Neural cell (in vitro differentiated cells): ENCODE measurements around the gene C17orf113. TPM values are rescaled to one million over a fixed set of nuclear protein-coding genes. Genes with fewer than 3 reads are reported as not detected.

Experiments
- H2AFZ ChIP-seq: fragments of 200-600, 300-800 bp; sonication (generic), shearing (Covaris generic); 2 replicates; pipeline ENCODE4 v1.6.0; 2014; ENCODE audit warnings: low read depth, mild to moderate bottlenecking, antibody characterized with exemption, low read length, moderate library complexity
- H3F3A ChIP-seq: fragments of 200-600 bp; shearing (Covaris generic); 2 replicates; pipeline ENCODE4 v1.6.1; 2016; ENCODE audit warnings: mild to moderate bottlenecking, moderate library complexity, mixed read lengths, antibody characterized with exemption, low read length; ENCODE audit not compliant: insufficient read depth, poor library complexity, severe bottlenecking
- H3K27ac ChIP-seq: fragments of 200-600, 300-800 bp; sonication (generic), shearing (Covaris generic); 2 replicates; pipeline ENCODE4 v1.5.1; 2014; ENCODE audit warnings: mild to moderate bottlenecking, low read length, moderate library complexity
- H3K27me3 ChIP-seq: fragments of 300-800, 200-600 bp; sonication (generic), shearing (Covaris generic); 2 replicates; pipeline ENCODE4 v1.6.0; 2014; ENCODE audit warnings: mild to moderate bottlenecking, low read depth, low read length, moderate library complexity; ENCODE audit not compliant: insufficient read depth
- H3K36me3 ChIP-seq: fragments of 300-800, 200-600 bp; sonication (generic), shearing (Covaris generic); 2 replicates; pipeline ENCODE4 v1.5.1; 2014; ENCODE audit warnings: mild to moderate bottlenecking, antibody characterized with exemption, low read length, moderate library complexity; ENCODE audit not compliant: insufficient read depth
- H3K4me2 ChIP-seq: fragments of 300-800, 200-600 bp; sonication (generic), shearing (Covaris generic); 2 replicates; pipeline ENCODE4 v1.6.0; 2014; ENCODE audit warnings: mild to moderate bottlenecking, low read length
- H3K4me3 ChIP-seq: fragments of 300-800, 200-600 bp; sonication (generic), shearing (Covaris generic); 2 replicates; pipeline ENCODE4 v1.5.1; 2014; ENCODE audit warnings: mild to moderate bottlenecking, low read length, moderate library complexity
- H3K79me2 ChIP-seq: fragments of 200-600 bp; shearing (Covaris generic); replicated peaks from 2 replicates; pipeline ENCODE4 v1.6.0; 2014; ENCODE audit warnings: mild to moderate bottlenecking, low read length, moderate library complexity; ENCODE audit not compliant: insufficient read depth
- H3K9ac ChIP-seq: fragments of 300-800, 200-600 bp; sonication (generic), shearing (Covaris generic); 2 replicates; pipeline ENCODE4 v1.6.1; 2016; ENCODE audit warnings: mild to moderate bottlenecking, low read length, mixed read lengths
- H3K9me2 ChIP-seq: fragments of 200-600 bp; shearing (Covaris generic); 2 replicates; pipeline ENCODE4 v1.6.1; 2016; ENCODE audit warnings: mild to moderate bottlenecking, low read length, mixed read lengths; ENCODE audit not compliant: insufficient read depth
- H3K9me3 ChIP-seq: fragments of 200-600, 300-800 bp; sonication (generic), shearing (Covaris generic); 2 replicates; pipeline ENCODE4 v1.6.1; 2016; ENCODE audit warnings: mild to moderate bottlenecking, mixed run types, low read length, moderate library complexity, mixed read lengths
- H4K20me1 ChIP-seq: fragments of 200-600 bp; shearing (Covaris generic); 2 replicates; pipeline ENCODE4 v1.6.1; 2016; ENCODE audit warnings: mild to moderate bottlenecking, mixed run types; ENCODE audit not compliant: insufficient read depth
- CTCF ChIP-seq: fragments of 450-650 bp; IDR thresholded peaks from 2 replicates; pipeline ENCODE4 v1.5.1; 2014; ENCODE audit warnings: antibody characterized with exemption, mild to moderate bottlenecking, moderate library complexity; ENCODE audit not compliant: poor library complexity, severe bottlenecking
- EP300 ChIP-seq: fragments of 450-650 bp; conservative IDR thresholded peaks from 2 replicates; pipeline ENCODE4 v1.6.1; 2014; ENCODE audit warnings: antibody characterized with exemption, mild to moderate bottlenecking, moderate library complexity; ENCODE audit not compliant: poor library complexity, severe bottlenecking
- EZH2 ChIP-seq: fragments of 200-600, 300-800 bp; shearing (Covaris generic), sonication (generic); IDR thresholded peaks from 2 replicates; pipeline ENCODE4 v1.6.1; 2014; ENCODE audit warnings: antibody characterized with exemption, low read length, borderline replicate concordance, mild to moderate bottlenecking; ENCODE audit not compliant: insufficient read depth, poor library complexity, severe bottlenecking
- MXI1 ChIP-seq: fragments of 450-650 bp; conservative IDR thresholded peaks from 2 replicates; pipeline ENCODE4 v1.6.1; 2014; ENCODE audit warnings: antibody characterized with exemption, mild to moderate bottlenecking; ENCODE audit not compliant: poor library complexity, severe bottlenecking
- POLR2AphosphoS5 ChIP-seq: IDR thresholded peaks from 2 replicates; pipeline ENCODE4 v1.6.1; 2012
- RAD21 ChIP-seq: fragments of 450-650 bp; conservative IDR thresholded peaks from 2 replicates; pipeline ENCODE4 v1.6.1; 2014; ENCODE audit warnings: antibody characterized with exemption, mild to moderate bottlenecking, moderate library complexity
- SMC3 ChIP-seq: fragments of 450-650 bp; conservative IDR thresholded peaks from 2 replicates; pipeline ENCODE4 v1.6.1; 2014; ENCODE audit warnings: antibody characterized with exemption, mild to moderate bottlenecking, moderate library complexity; ENCODE audit not compliant: poor library complexity
- TAF1 ChIP-seq: IDR thresholded peaks from 2 replicates; pipeline ENCODE4 v1.6.1; 2012; ENCODE audit warnings: low read depth
- polyA plus RNA-seq: library from polyadenylated mRNA; depleted of rRNA; stranded (reverse); fragments of >200 nt; gene quantifications from 2 replicates; pipeline ENCODE4 v1.2.3, GENCODE V29; 2014
- TF ChIP-seq, protein P1 (sequence below): IDR thresholded peaks from 2 replicates; pipeline ENCODE4 v1.6.1; 2012; ENCODE audit warnings: borderline replicate concordance

C17orf113 gene
- polyA plus RNA-seq, 1 donor from 2014 or later: 5.2 TPM

- Histone ChIP-seq H3K27me3 (no peaks in the 10 kb centered on the region), H3K79me2 (no peaks in the 10 kb centered on the region), H4K20me1 (no peaks in the 10 kb centered on the region), H3K27ac (no peak overlapping the region), H3K4me2 (no peak overlapping the region), H3K9me2 (no peaks in the 10 kb centered on the region), H3K9me3 (no peaks in the 10 kb centered on the region), H3K9ac (no peak overlapping the region), H3K4me3 (no peak overlapping the region), H3F3A (no peaks in the 10 kb centered on the region), H2AFZ (no peak overlapping the region), H3K36me3 (no peaks in the 10 kb centered on the region)
- TF ChIP-seq CTCF: no peak
Measured at GRCh38 chr17:42065201-42065600, 14.8 kb upstream of the C17orf113 start.

DNA sequence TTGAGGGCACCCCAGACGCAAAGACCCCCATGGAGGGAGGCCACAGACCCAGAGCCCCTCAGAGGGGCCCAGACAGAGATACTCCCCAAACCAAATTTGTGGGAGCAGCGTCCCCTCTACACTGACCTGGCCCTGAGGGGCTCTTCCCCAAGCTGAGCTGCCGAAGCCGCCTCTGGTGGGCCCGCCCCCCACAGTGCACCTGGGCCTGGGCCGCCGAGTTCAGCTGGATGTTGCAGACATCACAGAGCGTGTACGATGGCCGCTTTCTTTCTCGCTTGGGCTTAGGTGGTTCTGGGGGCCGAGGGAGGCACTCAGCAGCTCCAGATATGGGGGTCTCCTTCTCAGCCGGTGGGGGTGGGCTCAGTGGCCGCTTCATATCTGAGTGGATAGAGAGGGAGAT, 12.3 kb upstream of the C17orf113 start:
- no peaks in the 10 kb centered on the region for H4K20me1 ChIP-seq
- no peaks in the 10 kb centered on the region for H3K36me3 ChIP-seq
- no peaks in the 10 kb centered on the region for H3K79me2 ChIP-seq
- H3F3A ChIP-seq: no peaks in the 10 kb centered on the region
- no peak overlapping the region for H3K4me2 ChIP-seq
- TF ChIP-seq EZH2 (no peak), EP300 (no peak), CTCF (no peak), TAF1 (no peak)
- no peak overlapping the region for H3K27ac ChIP-seq
- H2AFZ ChIP-seq: no peak overlapping the region
- no peaks in the 10 kb centered on the region for H3K27me3 ChIP-seq
- H3K4me3 ChIP-seq: no peak overlapping the region
- H3K9ac ChIP-seq: no peak overlapping the region
- no peaks in the 10 kb centered on the region for H3K9me3 ChIP-seq
- H3K9me2 ChIP-seq: no peaks in the 10 kb centered on the region

GRCh38 chr17:42061646-42062487, 11.5 kb upstream of the C17orf113 start:
- Histone ChIP-seq H3K36me3 (no peaks in the 10 kb centered on the region), H3K9me2 (no peaks in the 10 kb centered on the region), H3K4me3 (no peak overlapping the region), H3K27me3 (no peaks in the 10 kb centered on the region), H3K9ac (no peak overlapping the region), H2AFZ (no peak overlapping the region), H3K27ac (no peak overlapping the region), H3F3A (no peaks in the 10 kb centered on the region), H3K4me2 (no peak overlapping the region), H3K9me3 (no peaks in the 10 kb centered on the region), H3K79me2 (no peaks in the 10 kb centered on the region), H4K20me1 (no peaks in the 10 kb centered on the region)
- TF ChIP-seq, protein P1, sequence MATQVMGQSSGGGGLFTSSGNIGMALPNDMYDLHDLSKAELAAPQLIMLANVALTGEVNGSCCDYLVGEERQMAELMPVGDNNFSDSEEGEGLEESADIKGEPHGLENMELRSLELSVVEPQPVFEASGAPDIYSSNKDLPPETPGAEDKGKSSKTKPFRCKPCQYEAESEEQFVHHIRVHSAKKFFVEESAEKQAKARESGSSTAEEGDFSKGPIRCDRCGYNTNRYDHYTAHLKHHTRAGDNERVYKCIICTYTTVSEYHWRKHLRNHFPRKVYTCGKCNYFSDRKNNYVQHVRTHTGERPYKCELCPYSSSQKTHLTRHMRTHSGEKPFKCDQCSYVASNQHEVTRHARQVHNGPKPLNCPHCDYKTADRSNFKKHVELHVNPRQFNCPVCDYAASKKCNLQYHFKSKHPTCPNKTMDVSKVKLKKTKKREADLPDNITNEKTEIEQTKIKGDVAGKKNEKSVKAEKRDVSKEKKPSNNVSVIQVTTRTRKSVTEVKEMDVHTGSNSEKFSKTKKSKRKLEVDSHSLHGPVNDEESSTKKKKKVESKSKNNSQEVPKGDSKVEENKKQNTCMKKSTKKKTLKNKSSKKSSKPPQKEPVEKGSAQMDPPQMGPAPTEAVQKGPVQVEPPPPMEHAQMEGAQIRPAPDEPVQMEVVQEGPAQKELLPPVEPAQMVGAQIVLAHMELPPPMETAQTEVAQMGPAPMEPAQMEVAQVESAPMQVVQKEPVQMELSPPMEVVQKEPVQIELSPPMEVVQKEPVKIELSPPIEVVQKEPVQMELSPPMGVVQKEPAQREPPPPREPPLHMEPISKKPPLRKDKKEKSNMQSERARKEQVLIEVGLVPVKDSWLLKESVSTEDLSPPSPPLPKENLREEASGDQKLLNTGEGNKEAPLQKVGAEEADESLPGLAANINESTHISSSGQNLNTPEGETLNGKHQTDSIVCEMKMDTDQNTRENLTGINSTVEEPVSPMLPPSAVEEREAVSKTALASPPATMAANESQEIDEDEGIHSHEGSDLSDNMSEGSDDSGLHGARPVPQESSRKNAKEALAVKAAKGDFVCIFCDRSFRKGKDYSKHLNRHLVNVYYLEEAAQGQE: no peak
- TF ChIP-seq CTCF: no peak
- TF ChIP-seq TAF1: no peak
- TF ChIP-seq EZH2: no peak
- TF ChIP-seq SMC3: no peak
- no peak for TF ChIP-seq POLR2AphosphoS5
- TF ChIP-seq MXI1: no peak
- no peak for TF ChIP-seq RAD21
- no peak for TF ChIP-seq EP300
